ENCODE measurements around the gene LPIN1. TPM values are rescaled to one million over a fixed set of nuclear protein-coding genes. Genes with fewer than 3 reads are reported as not detected.

LPIN1 gene
- total and polyA plus RNA-seq, 2 experiments from 2014 or later, result 34.5 to 35.3 TPM

- DNase-seq (ENCODE audit: low spot score), result peak; percentile 59
- H2AFZ ChIP-seq, result no peak overlapping the region
- no peaks in the 10 kb centered on the region for H3K27me3 ChIP-seq
- H3K36me3 ChIP-seq (replicated peaks; ENCODE audit: insufficient read depth, low read depth), result no peaks in the 10 kb centered on the region
- TF ChIP-seq, protein P1, sequence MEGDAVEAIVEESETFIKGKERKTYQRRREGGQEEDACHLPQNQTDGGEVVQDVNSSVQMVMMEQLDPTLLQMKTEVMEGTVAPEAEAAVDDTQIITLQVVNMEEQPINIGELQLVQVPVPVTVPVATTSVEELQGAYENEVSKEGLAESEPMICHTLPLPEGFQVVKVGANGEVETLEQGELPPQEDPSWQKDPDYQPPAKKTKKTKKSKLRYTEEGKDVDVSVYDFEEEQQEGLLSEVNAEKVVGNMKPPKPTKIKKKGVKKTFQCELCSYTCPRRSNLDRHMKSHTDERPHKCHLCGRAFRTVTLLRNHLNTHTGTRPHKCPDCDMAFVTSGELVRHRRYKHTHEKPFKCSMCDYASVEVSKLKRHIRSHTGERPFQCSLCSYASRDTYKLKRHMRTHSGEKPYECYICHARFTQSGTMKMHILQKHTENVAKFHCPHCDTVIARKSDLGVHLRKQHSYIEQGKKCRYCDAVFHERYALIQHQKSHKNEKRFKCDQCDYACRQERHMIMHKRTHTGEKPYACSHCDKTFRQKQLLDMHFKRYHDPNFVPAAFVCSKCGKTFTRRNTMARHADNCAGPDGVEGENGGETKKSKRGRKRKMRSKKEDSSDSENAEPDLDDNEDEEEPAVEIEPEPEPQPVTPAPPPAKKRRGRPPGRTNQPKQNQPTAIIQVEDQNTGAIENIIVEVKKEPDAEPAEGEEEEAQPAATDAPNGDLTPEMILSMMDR (IDR thresholded peaks at IDR 0.05; ENCODE audit: poor library complexity), result no peak
- no peak for TF ChIP-seq EZH2 (IDR thresholded peaks at IDR 0.05; ENCODE audit: borderline replicate concordance)
- no peak for TF ChIP-seq EZH2phosphoT487 (IDR thresholded peaks at IDR 0.05; ENCODE audit: low read depth, severe bottlenecking, unreplicated experiment)
- no peak overlapping the region for H3K4me3 ChIP-seq
- H3K79me2 ChIP-seq, result no peaks in the 10 kb centered on the region
- H3K9me3 ChIP-seq (ENCODE audit: low read depth), result no peaks in the 10 kb centered on the region
- peak overlapping the region; percentile 0 for H3K27ac ChIP-seq
- H3K4me1 ChIP-seq (ENCODE audit: insufficient read depth), result peaks cover 11% of the 10 kb centered on the region
- 71% methylated on average over 3 of the region's 3 CpGs for WGBS (ENCODE audit: low lambda C conversion rate, missing lambda C conversion rate)
- H3K4me2 ChIP-seq, result no peak overlapping the region
- H3K9me2 ChIP-seq (replicated peaks; ENCODE audit: insufficient read depth), result no peaks in the 10 kb centered on the region
- H4K20me1 ChIP-seq (ENCODE audit: insufficient read depth, poor library complexity, severe bottlenecking), result no peaks in the 10 kb centered on the region
Measured at GRCh38 chr2:11710210-11710609, 36.2 kb upstream of the LPIN1 start.

DNA sequence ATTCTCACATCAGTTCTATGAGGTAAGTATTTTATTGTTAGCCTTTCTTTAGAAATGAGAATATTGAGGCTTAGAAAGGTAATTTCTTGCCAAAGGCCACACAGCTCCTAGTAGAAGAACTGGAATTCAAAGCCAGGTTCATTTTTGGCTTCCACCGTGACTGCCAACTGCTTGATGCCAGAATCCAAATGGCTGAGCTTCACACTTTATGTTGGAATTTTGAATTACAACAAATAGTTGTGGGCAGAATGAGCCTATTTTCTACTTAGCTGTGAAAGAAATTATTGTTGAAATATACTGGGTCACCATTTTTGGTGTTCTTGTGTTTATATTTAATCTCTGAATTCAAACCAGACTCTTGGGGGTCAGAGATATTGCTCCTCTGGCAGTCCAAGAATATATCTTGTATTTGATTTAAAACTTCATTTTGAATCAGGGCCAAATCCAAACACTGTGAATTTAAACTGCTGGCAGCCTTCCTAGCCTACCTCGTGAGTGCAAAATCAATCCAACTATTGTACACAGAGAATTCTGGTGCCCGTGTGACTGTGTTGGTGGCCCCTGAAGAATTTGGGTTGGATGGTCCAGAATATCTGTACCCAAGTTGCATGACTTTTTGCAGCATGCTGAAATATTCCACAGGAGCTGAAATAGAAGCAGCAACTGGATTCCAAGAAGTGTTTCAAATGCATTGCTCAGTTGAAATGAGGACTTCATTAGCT, 35.6 kb upstream of the LPIN1 start:
- Histone ChIP-seq H3K27ac (no peak overlapping the region), H3K79me2 (no peaks in the 10 kb centered on the region), H3K4me3 (no peak overlapping the region), H3K36me3 (replicated peaks; ENCODE audit: insufficient read depth, low read depth) (no peaks in the 10 kb centered on the region), H4K20me1 (ENCODE audit: insufficient read depth, poor library complexity, severe bottlenecking) (no peaks in the 10 kb centered on the region), H2AFZ (no peak overlapping the region), H3K4me2 (no peak overlapping the region), H3K4me1 (ENCODE audit: insufficient read depth) (peaks cover 11% of the 10 kb centered on the region), H3K9me3 (ENCODE audit: low read depth) (no peaks in the 10 kb centered on the region), H3K9me2 (replicated peaks; ENCODE audit: insufficient read depth) (no peaks in the 10 kb centered on the region), H3K27me3 (no peaks in the 10 kb centered on the region)
- 44% methylated on average over 3 of the region's 3 CpGs for WGBS (ENCODE audit: low lambda C conversion rate, missing lambda C conversion rate)
- no peak for DNase-seq (ENCODE audit: low spot score)
- TF ChIP-seq EZH2 (IDR thresholded peaks at IDR 0.05; ENCODE audit: borderline replicate concordance) (no peak), EZH2phosphoT487 (IDR thresholded peaks at IDR 0.05; ENCODE audit: low read depth, severe bottlenecking, unreplicated experiment) (no peak)
- TF ChIP-seq, protein P1 (IDR thresholded peaks at IDR 0.05; ENCODE audit: poor library complexity), result no peak

DNA sequence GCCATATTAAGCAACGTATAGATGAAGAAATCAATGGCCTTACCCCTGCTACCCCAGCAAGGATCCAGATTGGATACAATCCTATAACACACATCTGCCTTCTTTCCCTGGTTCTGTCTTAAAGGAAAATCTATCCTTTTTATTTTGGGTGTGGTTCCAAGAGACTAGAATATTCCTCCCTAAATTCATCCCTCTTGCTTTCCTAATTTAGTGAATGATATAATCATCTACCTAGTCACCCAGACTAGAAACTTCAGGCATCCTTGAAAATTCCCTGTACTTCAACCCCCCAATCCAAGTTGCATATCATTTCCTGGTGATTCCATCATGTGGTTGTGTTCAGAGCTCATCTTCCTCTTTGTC, 35.1 kb upstream of the LPIN1 start:
- peaks cover 11% of the 10 kb centered on the region for H3K4me1 ChIP-seq (ENCODE audit: insufficient read depth)
- no peaks in the 10 kb centered on the region for H3K27me3 ChIP-seq
- H3K79me2 ChIP-seq, result no peaks in the 10 kb centered on the region
- H3K4me2 ChIP-seq, result no peak overlapping the region
- no peak overlapping the region for H2AFZ ChIP-seq
- H3K9me2 ChIP-seq (replicated peaks; ENCODE audit: insufficient read depth), result no peaks in the 10 kb centered on the region
- H3K9me3 ChIP-seq (ENCODE audit: low read depth), result no peaks in the 10 kb centered on the region
- no peak for DNase-seq (ENCODE audit: low spot score)
- H3K27ac ChIP-seq, result no peak overlapping the region
- no peak overlapping the region for H3K4me3 ChIP-seq
- TF ChIP-seq EZH2phosphoT487 (IDR thresholded peaks at IDR 0.05; ENCODE audit: low read depth, severe bottlenecking, unreplicated experiment), result no peak
- no peak for TF ChIP-seq EZH2 (IDR thresholded peaks at IDR 0.05; ENCODE audit: borderline replicate concordance)
- TF ChIP-seq, protein P1 (IDR thresholded peaks at IDR 0.05; ENCODE audit: poor library complexity), result no peak
- H4K20me1 ChIP-seq (ENCODE audit: insufficient read depth, poor library complexity, severe bottlenecking), result no peaks in the 10 kb centered on the region
- WGBS (ENCODE audit: low lambda C conversion rate, missing lambda C conversion rate), result 88% methylated on average over 1 of the region's 1 CpG
- H3K36me3 ChIP-seq (replicated peaks; ENCODE audit: insufficient read depth, low read depth), result no peaks in the 10 kb centered on the region
